ENCODE data around the gene PRXL2A. TPM values are rescaled to one million over a fixed set of nuclear protein-coding genes. Genes with fewer than 3 reads are reported as not detected.

PRXL2A gene
- total RNA-seq = 19.6 and 23.6 TPM in 2 replicates

GRCh38 chr10:80408242-80409101, at the start of gene PRXL2A:
Gene PRXL2A, plus strand, starts transcription at chr10:80408551. Its CDS starts 11,917 bp downstream, at chr10:80420468.

GRCh38 chr10:80453842-80454512, 45.6 kb downstream of the PRXL2A start, which contains the start of gene TSPAN14:
Gene TSPAN14, plus strand, starts transcription at chr10:80454310. Its CDS starts 34,924 bp downstream, at chr10:80489234.

Other genes starting within 250 kb of the PRXL2A start
- gene ANXA11, start 203.0 kb upstream of the PRXL2A start, total RNA-seq = 40.4 and 81.8 TPM in 2 replicates
- not detected in 2 replicates for gene MAT1A, start 118.9 kb upstream of the PRXL2A start, total RNA-seq
- not detected in 2 replicates for gene DYDC1, start 51.8 kb upstream of the PRXL2A start, total RNA-seq
- gene DYDC2, start 51.8 kb upstream of the PRXL2A start, total RNA-seq = not detected in 2 replicates
- 11.0 and 51.6 TPM in 2 replicates for gene TSPAN14, start 45.8 kb downstream of the PRXL2A start, total RNA-seq
- gene SH2D4B, start 129.4 kb downstream of the PRXL2A start, total RNA-seq = under 0.01 TPM in 1 of 2 replicates, not detected in the other

All from smooth muscle cell of the umbilical artery (primary cell).